HG02973 (cell line): ENCODE measurements around the gene KIRREL3.

ENCODE experiments used
- ATAC-seq: cut with Tn5 transposase; IDR thresholded peaks from one replicate; pipeline ENCODE4 v1.9.1; 2021; ENCODE audit warnings: moderate library complexity; ENCODE audit not compliant: unreplicated experiment

The KIRREL3 gene

GRCh38 chr11:126747315-126747714, 253.3 kb downstream of the KIRREL3 start:
- no peak for ATAC-seq

GRCh38 chr11:126746443-126746842, 254.1 kb downstream of the KIRREL3 start:
- ATAC-seq = no peak

GRCh38 chr11:126744699-126745098, 255.9 kb downstream of the KIRREL3 start:
- no peak for ATAC-seq

- ATAC-seq = no peak
These were observed 256.9 kb downstream of the KIRREL3 start for GRCh38 chr11:126743628-126744027.

GRCh38 chr11:126742582-126742981, 258.0 kb downstream of the KIRREL3 start:
- ATAC-seq = no peak

- ATAC-seq = no peak
These were observed 259.7 kb downstream of the KIRREL3 start for GRCh38 chr11:126740846-126741245.

GRCh38 chr11:126739499-126740145, 260.9 kb downstream of the KIRREL3 start:
- no peak for ATAC-seq

- no peak for ATAC-seq
These were observed 262.1 kb downstream of the KIRREL3 start for GRCh38 chr11:126738295-126739031.

GRCh38 chr11:126736682-126737572, 263.6 kb downstream of the KIRREL3 start:
- no peak for ATAC-seq

GRCh38 chr11:126734752-126735151, 265.8 kb downstream of the KIRREL3 start:
- no peak for ATAC-seq

- ATAC-seq = no peak
These were observed 266.9 kb downstream of the KIRREL3 start for GRCh38 chr11:126733685-126734084.

GRCh38 chr11:126732981-126733380, 267.6 kb downstream of the KIRREL3 start:
- ATAC-seq = peak; percentile 73

- ATAC-seq = no peak
These were observed 268.9 kb downstream of the KIRREL3 start for GRCh38 chr11:126731576-126732142.

- ATAC-seq = no peak
These were observed 273.2 kb downstream of the KIRREL3 start for GRCh38 chr11:126727381-126727780.

GRCh38 chr11:126725521-126725920, 275.0 kb downstream of the KIRREL3 start:
- no peak for ATAC-seq

GRCh38 chr11:126725043-126725442, 275.5 kb downstream of the KIRREL3 start:
- no peak for ATAC-seq

- no peak for ATAC-seq
These were observed 276.9 kb downstream of the KIRREL3 start for GRCh38 chr11:126723665-126724045.

GRCh38 chr11:126722956-126723664, 277.5 kb downstream of the KIRREL3 start:
- no peak for ATAC-seq

- ATAC-seq = no peak
These were observed 278.4 kb downstream of the KIRREL3 start for GRCh38 chr11:126722006-126722736.
